K562 (cell line): ENCODE measurements around the gene MME.

ENCODE experiments used
- CHD2 ChIP-seq: IDR thresholded peaks from 2 replicates; pipeline ENCODE4 v1.6.1; 2011; ENCODE audit warnings: low read depth, low read length
- CTCF ChIP-seq, 3 experiments: IDR thresholded peaks in 2 of 3; conservative IDR thresholded peaks in 1 of 3; 2 replicates each; pipeline ENCODE4 v1.5.1; 2011 to 2012; ENCODE audit warnings: low read length in 3 of 3, mild to moderate bottlenecking in 3 of 3, control low read depth in 2 of 3, improper control_type of control experiment in 1 of 3, inconsistent platforms in 1 of 3, low read depth in 1 of 3, mixed read lengths in 1 of 3, moderate library complexity in 1 of 3; ENCODE audit not compliant: insufficient read depth in 2 of 3
- ETS1 ChIP-seq: conservative IDR thresholded peaks from 2 replicates; pipeline ENCODE4 v1.6.1; 2011; ENCODE audit warnings: low read depth, mild to moderate bottlenecking, low read length; ENCODE audit not compliant: control insufficient read depth
- EZH2 ChIP-seq: IDR thresholded peaks from 2 replicates; pipeline ENCODE4 v1.6.1; 2012; ENCODE audit warnings: low read depth, mild to moderate bottlenecking, inconsistent platforms, low read length, borderline replicate concordance
- MYC ChIP-seq, 2 experiments: fragments of 250-450 bp in 1 of 2; sonication (Bioruptor Pico) in 1 of 2; IDR thresholded peaks; 2 replicates each; pipeline versions ENCODE4 v1.5.1 to v1.6.1; 2012 to 2021; ENCODE audit warnings: low read depth in 2 of 2, borderline replicate concordance in 1 of 2, improper control_type of control experiment in 1 of 2, low read length in 1 of 2, mild to moderate bottlenecking in 1 of 2, moderate library complexity in 1 of 2
- USF2 ChIP-seq: sonication (generic); formaldehyde crosslinking; IDR thresholded peaks from 2 replicates; pipeline ENCODE4 v1.5.0; 2020; ENCODE audit warnings: missing genetic modification reagents
- ZBTB1 ChIP-seq: sonication (generic); formaldehyde crosslinking; IDR thresholded peaks from 2 replicates; pipeline ENCODE4 v1.8.1; 2023; ENCODE audit warnings: missing genetic modification reagents, low read depth, mild to moderate bottlenecking, borderline replicate concordance
- ZFP1 ChIP-seq: fragments of 450-650 bp; formaldehyde crosslinking; IDR thresholded peaks from 2 replicates; pipeline ENCODE4 v1.4.0; 2020; ENCODE audit warnings: mild to moderate bottlenecking, mixed read lengths
- ZNF766 ChIP-seq: fragments of 200-800 bp; sonication (Bioruptor generic); conservative IDR thresholded peaks from 2 replicates; pipeline ENCODE4 v1.6.1; 2016; ENCODE audit warnings: missing genetic modification characterization, missing compliant biosample characterization

GRCh38 chr3:155197786-155198185 lies 117.7 kb downstream of the MME start:
- TF ChIP-seq ZFP1 (CRISPR knock-in tag), result no peak
- TF ChIP-seq USF2 (CRISPR knock-in tag), result no peak
- no peak for TF ChIP-seq EZH2
- TF ChIP-seq CHD2, result no peak
- TF ChIP-seq ZBTB1 (CRISPR knock-in tag), result no peak
- TF ChIP-seq ETS1, result no peak
- TF ChIP-seq CTCF (IDR thresholded peaks at IDR 0.05 in 2 of 3, conservative IDR thresholded peaks at IDR 0.05 in 1 of 3; ENCODE audit: insufficient read depth in 2 of 3, low read depth in 1 of 3, low read length in 3 of 3), result no peak
- no peak for TF ChIP-seq MYC (IDR thresholded peaks at IDR 0.05; ENCODE audit: low read depth, low read length)
- no peak for TF ChIP-seq MYC (CRISPR knock-in tag; IDR thresholded peaks at IDR 0.05; ENCODE audit: borderline replicate concordance, low read depth)
- TF ChIP-seq ZNF766 (CRISPR knock-in tag), result no peak
